ENCODE results near the gene SLC25A43.
A peak's percentile ranks its signal among the peaks of the same experiment; 100 is the strongest.

SLC25A43 gene

DNA sequence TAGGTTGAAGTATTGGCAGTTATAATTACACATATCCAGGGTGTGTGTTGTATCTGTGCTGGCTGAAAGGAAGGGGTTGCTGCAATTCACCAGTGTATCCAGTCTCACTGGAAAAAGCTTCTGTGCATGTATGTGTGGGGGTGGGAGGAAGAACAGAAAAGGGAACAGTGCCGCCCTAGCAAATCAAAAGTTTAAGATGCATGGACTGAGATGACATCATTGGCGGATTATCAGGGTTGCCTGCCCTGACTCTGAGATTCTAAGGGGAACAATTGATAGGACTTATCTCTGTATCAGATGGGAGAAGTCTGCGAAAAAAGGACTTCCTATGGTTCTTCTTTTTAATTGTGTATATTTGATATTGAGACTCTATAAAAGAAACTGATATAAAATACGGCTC is 3.5 kb downstream of the SLC25A43 start:
- ChIA-PET POLR2A (no interaction called here), CTCF (no interaction called here)
- no peak for DNase-seq (ENCODE audit: low read depth, low spot score)
- no peak overlapping the region for H3K4me3 ChIP-seq (ENCODE audit: low read depth, low read length)
- TF ChIP-seq, protein P1, sequence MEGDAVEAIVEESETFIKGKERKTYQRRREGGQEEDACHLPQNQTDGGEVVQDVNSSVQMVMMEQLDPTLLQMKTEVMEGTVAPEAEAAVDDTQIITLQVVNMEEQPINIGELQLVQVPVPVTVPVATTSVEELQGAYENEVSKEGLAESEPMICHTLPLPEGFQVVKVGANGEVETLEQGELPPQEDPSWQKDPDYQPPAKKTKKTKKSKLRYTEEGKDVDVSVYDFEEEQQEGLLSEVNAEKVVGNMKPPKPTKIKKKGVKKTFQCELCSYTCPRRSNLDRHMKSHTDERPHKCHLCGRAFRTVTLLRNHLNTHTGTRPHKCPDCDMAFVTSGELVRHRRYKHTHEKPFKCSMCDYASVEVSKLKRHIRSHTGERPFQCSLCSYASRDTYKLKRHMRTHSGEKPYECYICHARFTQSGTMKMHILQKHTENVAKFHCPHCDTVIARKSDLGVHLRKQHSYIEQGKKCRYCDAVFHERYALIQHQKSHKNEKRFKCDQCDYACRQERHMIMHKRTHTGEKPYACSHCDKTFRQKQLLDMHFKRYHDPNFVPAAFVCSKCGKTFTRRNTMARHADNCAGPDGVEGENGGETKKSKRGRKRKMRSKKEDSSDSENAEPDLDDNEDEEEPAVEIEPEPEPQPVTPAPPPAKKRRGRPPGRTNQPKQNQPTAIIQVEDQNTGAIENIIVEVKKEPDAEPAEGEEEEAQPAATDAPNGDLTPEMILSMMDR (IDR thresholded peaks at IDR 0.05; ENCODE audit: insufficient read depth, low read length, missing control alignments), result no peak

DNA sequence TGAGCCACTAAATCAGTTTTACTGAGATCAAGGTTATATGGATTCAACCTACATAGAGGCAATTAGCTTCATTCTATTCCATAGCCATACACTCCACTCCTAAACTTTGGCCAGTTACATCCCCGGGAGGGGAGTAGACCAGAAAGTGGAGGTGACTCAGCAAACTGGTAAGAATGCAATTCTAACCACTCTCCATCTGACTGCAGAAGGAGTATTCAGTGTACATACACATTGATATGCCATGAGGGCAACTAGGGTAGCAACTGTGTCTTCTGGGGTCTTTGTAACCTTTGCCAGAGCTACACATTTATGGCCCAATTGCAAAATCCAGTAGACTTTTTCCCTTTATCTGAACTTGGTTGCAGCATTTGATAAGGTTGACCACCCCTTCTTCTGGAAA is 7.6 kb downstream of the SLC25A43 start:
- H3K4me3 ChIP-seq (ENCODE audit: low read depth, low read length), result no peak overlapping the region
- ChIA-PET CTCF (no interaction called here), POLR2A (no interaction called here)
- TF ChIP-seq, protein P1 (IDR thresholded peaks at IDR 0.05; ENCODE audit: insufficient read depth, low read length, missing control alignments), result no peak
- DNase-seq (ENCODE audit: low read depth, low spot score), result no peak

DNA sequence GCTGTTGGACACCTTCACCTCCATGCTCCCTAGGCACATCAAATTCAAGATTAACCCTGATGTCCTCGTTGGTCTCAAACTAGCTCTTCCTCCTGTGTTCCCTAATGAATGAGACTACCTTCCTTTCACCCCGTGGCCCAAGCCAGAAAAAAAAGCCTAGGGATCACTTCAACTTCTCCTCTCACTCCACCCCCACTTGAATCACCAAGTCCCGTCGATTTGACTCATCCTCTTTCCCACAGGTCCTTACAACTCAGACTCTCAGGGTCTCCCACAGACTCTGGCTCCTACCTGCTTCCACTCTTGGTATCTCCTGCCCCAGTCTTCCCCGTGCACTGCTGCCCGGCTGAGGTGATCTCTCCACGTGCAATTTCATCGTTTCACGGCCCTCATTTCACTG is 8.5 kb downstream of the SLC25A43 start:
- CTCF ChIA-PET, result no interaction called here
- TF ChIP-seq, protein P1 (IDR thresholded peaks at IDR 0.05; ENCODE audit: insufficient read depth, low read length, missing control alignments), result no peak
- H3K4me3 ChIP-seq (ENCODE audit: low read depth, low read length), result no peak overlapping the region
- POLR2A ChIA-PET, result no interaction called here
- no peak for DNase-seq (ENCODE audit: low read depth, low spot score)

DNA sequence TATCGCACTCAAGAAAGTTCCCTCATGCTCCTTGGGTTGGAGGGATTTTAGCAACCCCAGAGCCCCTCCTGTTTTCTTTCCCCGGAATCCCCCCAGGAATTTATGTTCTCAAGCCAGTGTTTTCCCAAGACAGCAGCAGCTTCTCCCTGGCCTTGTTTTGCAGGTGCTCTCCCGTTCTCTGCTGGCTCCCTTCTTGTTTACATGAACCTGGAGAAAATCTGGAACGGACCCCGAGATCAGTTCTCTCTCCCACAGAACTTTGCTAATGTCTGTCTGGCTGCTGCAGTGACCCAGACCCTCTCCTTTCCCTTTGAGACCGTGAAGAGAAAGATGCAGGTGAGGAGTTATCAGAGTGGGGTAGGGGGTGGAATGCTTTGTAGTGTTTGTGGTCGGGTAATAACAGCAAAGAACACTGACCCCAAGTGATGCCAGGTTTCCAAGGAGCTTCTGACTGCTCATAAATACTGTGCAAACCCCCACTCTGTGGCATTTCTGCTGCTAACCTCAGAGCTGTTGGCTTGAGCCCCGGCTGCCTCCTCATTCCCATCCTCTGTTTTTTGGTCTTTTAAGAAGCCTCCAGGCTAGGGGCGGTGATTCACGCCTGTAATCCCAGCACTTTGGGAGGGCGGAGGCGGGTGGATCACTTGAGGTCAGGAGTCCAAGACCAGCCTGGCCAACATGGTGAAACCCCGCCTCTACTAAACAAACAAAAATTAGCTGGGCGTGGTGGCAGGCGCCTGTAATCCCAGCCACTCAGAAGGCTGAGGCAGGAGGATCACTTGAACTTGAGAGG is 11.1 kb downstream of the SLC25A43 start:
- TF ChIP-seq, protein P1 (IDR thresholded peaks at IDR 0.05; ENCODE audit: insufficient read depth, low read length, missing control alignments), result no peak
- no peak overlapping the region for H3K4me3 ChIP-seq (ENCODE audit: low read depth, low read length)
- ChIA-PET CTCF (no interaction called here), POLR2A (interaction anchor here (0.8 to 1.4 kb wide), 2 partner anchors 11 to 18 kb away, joined by 3 to 7 read pairs; partner anchors contain the start of gene SLC25A43)
- DNase-seq (ENCODE audit: low read depth, low spot score), result peak; percentile 21

DNA sequence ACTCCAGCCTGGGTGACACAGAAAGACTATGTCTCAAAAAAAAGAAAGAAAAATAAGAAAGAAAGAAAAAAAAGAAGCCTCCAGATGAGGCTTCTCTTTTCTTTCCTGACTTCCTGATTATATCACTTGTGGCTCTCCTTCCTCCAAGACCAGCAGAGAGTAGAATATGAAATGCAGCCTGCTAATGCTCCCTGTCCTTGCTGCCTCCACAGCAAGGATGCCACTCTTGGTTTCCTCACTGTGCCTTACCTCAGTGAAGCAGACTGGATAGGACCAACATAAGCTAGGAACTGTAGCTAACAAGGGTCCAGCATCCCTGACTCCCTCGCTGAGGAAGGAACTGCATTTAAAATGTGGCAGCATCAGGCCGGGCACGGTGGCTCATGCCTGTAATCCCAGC is 11.7 kb downstream of the SLC25A43 start:
- TF ChIP-seq, protein P1 (IDR thresholded peaks at IDR 0.05; ENCODE audit: insufficient read depth, low read length, missing control alignments), result no peak
- ChIA-PET POLR2A (interaction anchor here (0.8 to 1.4 kb wide), 2 partner anchors 11 to 17 kb away, joined by 3 to 7 read pairs; partner anchors contain the start of gene SLC25A43), CTCF (no interaction called here)
- DNase-seq (ENCODE audit: low read depth, low spot score), result no peak
- H3K4me3 ChIP-seq (ENCODE audit: low read depth, low read length), result no peak overlapping the region

DNA sequence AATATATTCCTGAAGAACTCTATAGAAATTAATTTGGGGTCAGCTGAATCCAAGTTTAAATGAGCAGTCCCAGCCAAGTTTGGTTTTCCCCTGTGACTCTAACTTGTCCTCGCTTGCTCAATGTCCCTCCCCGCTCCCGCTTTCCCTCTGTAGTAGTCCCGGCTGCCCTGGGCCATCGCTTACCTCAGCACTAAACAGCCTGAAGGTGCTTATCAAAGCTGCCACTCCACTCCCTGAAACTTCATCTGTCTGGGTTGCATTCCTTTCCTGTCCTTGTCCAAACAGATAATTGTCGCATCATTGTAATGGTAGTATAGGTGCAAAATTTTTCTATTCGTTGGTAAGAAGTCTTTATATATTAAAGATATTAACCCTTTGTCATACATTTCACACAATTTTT is 12.8 kb downstream of the SLC25A43 start:
- TF ChIP-seq, protein P1 (IDR thresholded peaks at IDR 0.05; ENCODE audit: insufficient read depth, low read length, missing control alignments), result no peak
- CTCF ChIA-PET, result no interaction called here
- POLR2A ChIA-PET, result no interaction called here
- no peak overlapping the region for H3K4me3 ChIP-seq (ENCODE audit: low read depth, low read length)
- DNase-seq (ENCODE audit: low read depth, low spot score), result no peak
